ENCODE measurements around the gene MYDGF.
"Not testable (repeated sequence)": the region's sequence is repeated elsewhere in the genome, so short reads cannot be mapped to it uniquely, and the experiment has no call there.

MYDGF gene

DNA sequence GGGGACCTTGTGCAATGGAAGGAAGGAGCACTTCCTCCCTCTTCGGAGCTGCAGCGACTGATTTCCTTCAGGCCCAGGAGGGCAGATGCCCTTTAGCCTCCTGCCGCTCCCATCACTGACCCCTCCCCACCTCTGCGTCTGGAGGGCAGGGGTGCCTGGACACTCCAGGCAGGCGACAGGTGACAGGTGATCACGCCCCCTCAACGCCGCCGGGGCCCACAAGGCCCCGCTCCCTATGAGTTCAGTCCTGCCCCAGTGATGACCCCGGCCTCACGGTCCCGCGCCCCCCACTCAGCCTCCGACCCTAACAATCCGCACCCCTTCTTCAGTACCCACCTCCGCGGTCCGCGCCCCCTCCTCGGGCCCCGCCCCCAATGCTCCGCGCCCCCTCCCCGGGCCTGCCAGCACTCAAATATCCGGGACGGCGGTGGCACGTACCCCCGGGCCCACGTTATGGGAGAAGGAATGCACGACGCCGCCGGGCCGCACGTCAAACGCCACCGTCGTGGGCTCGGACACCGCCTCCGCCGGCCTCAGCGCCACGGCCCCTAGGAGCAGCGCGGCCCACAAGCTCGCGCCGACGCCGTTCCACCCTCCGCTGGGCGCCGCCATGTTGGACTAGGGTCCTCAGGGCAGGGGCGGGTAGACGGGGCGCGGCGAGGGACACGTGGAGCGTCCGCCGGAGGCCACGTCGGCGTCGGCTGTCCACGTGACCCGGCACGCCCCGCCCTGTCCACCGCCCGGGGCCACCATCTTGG lies at the start of gene MYDGF:
MYDGF (minus strand) TSS at position 620 of the 758 bp plus-strand sequence; CDS start at position 612, 8 bp downstream.
- DNase-seq (ENCODE audit: low read depth): peak; percentile 85

DNA sequence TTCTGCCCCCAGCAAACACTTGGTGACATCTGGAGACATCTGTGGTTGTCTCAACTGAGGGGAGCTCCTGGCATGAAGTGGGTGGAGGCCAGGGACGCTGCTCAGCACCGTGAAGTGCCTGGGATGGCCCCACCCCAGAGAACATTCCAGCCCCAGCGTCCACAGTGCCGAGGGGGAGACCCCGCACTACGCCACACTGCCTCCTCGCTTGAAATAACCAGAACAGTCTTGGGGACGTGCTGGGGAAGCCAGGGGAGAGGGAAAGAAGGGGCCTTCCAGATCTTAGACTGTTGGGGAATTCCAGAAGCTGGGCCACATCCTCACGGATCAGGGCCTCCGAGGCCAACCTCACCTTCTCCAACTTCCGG lies 49.3 kb upstream of the MYDGF start:
- DNase-seq (ENCODE audit: low read depth): no peak

DNA sequence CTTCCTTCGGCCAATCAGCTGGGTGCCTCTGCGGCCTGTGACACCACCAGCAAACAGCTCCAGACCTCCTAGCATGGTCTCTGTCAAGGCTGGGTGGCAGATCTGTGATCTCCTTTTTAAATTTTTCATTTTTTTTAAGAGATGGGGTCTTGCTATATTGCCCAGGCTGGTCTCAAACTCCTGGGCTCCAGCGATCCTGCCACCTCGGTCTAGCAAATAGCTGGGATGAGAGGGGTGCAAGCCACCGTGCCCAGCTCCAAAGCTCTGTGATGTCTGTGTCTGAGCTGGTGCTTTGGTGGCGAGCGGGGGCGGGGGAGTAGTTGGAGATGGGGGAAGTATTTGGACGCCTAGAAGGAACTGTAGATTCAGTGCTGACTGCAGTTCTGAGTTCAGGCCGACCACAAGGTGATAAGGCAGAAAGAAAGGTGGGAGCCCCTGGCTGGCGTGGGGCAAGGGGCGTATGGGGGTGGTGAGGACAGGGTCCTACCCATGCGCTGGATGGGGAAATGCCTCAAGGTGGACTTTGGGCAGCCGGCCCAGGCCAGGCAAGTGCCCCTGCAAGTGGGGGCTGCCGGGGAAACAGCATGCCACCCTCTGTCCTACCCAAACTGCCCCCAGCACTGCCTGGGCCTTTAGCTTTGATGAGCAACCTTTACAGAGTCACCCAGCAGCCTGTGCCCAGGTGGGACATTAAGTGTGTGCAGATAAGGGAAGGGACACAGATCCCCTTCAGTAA lies 48.0 kb upstream of the MYDGF start:
- DNase-seq (ENCODE audit: low read depth): no peak

DNA sequence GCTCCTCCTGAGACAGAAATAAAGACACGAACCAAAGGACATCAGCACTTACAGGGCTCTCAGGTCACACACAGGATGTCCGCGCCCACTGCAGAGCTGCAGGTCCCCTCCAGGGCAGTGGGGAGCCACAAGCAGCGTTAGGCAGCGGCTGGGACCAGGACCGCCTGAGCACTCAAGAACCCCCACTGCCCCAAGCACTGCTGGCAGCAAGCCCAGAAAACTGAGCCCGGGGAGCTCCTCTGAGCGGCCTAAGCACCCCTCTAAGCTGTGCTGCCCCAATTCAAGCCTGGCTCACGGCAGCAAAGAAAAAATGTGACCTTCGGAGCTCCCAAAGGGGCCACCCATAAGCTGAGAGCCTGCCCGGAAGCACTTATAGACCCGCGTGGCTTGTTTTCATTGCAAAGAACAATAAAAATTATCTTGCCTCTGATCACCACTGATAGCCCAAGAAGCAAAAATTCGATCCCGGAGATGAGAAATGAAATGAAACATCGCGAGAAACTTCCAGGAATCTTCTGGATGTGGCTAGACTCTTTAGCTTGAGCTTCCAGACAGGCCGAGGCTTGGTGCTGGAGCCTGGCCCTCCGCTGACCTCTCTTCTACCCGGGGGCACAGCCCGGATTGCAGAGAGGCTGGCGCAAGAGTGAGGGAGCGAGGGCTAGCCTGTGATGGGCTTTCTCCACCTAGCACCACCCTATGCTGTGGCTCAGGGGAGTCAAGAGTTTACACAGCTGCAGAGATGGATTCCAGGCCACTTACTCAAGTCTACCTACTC lies 47.2 kb upstream of the MYDGF start:
- DNase-seq (ENCODE audit: low read depth): no peak

DNA sequence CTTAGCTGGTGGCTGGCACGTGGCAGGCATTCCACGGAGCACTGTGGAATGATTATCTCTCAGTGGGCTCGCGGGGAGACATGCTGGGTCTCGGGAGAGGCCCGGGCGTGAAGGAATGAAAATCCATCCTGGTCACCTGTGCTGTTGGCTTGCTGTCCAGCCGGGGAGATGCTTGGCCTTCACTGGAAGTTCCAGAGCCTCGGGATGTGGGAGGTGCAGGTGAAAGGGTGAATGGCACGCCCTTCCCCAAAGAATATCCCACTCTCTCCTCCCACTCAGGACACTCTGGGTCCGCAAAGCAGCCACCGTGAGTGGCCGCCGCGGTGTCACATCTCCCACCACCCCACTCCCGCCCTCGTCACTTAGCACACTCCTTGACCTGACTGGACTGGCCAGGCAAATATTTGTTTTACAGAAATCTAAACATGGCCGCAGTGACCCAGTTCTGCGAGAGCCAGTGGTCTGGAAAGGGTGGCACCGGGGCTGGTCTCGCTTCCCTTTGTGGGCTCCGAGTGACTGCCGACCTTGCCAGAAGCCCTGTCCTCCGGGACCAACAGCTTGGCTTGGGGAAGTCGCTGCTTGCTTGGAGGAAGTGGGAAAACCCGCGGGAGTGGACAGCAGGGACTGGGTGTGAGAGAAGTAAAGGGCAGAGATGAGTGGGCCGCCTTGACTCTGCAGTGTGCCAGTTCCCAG lies 45.5 kb upstream of the MYDGF start:
- no peak for DNase-seq (ENCODE audit: low read depth)

DNA sequence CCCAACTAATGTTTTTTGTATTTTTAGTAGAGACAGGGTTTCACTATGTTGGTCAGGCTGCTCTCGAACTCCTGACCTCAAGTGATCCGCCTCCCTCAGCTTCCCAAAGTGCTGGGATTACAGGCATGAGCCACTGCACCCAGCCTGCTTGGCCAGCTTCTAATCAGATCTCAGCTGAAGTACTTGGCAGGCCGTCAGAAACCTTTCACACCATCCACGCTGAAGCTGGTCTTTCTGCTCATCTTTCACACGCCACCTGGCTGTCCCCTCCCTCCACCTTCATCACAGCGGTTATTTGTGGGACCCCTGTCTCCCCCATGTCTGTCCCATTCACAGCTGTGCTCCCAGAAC lies 45.0 kb upstream of the MYDGF start:
- not testable (repeated sequence) for DNase-seq (ENCODE audit: low read depth)

DNA sequence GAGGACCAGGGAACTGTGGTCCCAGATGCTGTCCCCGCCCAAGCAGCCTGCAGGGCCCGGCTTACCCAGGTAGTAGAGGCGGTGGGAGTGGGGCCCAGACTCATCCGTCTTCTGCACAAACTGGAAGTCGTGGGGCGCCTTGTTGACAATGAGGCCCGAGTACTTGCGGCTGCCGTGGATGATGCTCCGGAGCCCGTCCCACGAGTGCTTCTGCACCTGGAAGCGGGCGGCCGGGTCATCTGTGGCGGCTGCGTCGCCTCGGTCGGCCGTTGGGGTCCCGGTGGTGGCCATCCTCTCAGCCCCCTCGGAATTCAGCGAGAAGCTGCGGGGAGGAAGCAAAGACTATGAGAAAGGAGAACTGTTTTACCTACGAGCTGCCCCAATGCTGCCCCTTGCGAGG lies 43.9 kb upstream of the MYDGF start:
- no peak for DNase-seq (ENCODE audit: low read depth)

DNA sequence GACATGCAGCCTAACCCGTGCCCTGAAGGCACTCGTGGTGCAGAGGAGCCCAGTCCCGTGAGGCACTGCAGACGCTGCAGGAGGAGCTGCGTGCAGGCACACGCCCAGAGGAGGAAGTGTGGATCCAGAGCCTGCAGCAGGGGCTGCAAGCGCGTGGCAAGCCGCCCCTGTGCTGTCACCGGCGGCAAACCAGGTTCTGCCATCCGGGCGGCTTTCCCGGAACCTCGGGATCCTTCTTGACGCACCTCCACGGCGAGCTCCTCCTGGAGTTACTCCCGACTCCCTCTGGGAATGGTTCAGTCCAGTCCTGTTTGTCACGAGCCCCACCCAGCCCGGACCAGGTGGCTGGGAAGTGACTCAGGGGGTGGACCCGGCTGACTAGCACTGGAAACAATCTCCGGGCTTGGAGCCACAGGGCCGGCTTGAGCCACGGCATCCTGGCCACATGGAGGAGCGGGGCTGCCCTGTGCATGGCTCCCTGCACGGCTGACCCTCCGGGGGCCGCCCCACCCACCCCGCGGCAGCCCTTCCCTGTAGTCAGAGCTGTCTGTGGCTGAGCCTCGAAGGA lies 43.3 kb upstream of the MYDGF start:
- DNase-seq (ENCODE audit: low read depth): no peak

DNA sequence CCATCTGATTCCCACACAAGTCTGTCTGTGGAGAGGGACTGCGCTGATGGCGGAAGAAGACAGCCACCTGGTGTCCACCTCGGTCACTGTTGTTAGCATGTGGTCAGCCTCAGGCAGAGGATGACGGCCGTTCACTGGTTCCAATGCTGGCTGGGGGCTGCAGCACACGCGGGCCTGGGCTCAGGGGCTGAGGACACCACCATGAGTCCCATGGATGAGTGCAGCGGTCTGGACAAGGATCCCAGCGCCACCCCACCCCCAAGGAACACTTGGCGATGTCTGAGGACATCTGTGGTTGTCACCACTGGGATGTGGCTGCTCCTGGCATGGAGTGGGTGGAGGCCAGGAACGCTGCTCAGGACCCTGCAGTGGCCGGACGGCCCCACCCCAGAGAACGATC lies 42.6 kb upstream of the MYDGF start:
- DNase-seq (ENCODE audit: low read depth): no peak

DNA sequence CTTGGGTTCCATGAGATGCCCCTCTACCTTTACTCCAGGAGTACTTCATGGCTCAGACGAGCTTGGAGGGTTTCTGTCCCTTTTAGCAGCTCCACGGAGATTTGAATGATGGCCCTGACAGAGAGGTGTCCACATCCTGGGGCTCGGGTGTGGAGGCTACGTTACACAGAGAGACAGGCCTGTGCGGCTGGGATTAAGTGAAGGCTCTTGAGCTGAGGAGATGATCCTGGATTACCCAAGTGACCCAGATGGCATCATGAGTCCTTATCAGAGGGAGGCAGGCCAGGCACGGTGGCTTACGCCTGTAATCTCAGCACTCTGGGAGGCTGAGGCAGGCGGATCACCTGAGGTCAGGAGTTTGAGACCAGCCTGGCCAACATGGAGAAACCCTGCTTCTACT lies 41.1 kb upstream of the MYDGF start:
- no peak for DNase-seq (ENCODE audit: low read depth)

DNA sequence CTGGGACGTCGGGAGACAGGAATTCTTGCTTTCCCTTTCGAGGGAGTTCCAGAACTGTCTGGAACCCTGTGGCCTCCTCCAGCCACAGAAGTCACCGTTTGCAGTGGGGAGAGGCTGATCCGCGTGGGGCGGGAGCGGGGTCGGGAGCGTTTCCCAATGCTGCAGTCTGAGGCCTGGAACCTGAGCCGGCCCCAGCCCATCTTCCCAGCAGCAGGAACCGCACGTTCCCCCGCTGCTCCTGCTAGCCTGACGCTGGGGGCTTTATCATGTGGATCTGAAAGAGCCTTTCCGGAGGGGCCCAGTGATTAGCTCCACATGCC lies 40.1 kb upstream of the MYDGF start:
- no peak for DNase-seq (ENCODE audit: low read depth)

DNA sequence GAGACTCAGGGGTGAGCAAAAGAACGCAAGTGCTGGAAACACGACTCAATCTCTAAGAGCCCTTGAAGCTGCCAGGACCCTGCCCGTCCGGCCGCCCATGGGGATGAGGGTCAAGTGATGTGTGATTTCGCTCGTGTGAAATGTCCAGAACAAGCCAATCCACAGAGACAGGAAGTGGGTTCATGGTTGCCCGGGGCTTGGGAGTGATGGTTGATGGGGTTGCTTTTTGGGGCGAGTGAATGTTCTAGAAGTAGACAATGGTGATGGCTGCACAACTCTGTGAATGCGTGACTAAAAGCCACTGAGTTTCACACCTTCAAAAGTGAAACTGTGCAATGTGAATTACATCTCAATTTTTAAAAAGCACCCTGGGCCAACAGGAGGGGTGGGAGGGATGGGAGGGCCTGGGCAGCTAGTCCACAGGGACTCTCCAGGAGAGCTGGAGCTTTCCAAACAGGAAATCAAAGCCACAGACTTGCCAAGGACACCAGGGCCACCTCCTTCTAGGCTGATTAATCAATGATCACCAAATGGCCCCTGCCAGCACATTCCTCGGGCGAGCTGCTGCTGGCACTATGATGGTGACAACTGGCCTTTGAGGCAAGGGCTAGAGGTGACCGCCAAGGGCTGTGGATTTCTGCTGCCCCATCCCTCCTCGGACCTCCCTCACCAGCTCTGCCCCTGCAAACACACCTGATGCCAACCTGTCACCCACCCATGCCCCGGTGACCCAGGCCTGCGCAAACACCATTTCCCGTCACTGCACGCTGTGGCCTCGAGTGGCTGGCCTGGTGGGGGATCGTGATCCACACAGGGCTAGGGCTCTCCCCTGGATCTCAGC lies 39.5 kb upstream of the MYDGF start:
- DNase-seq (ENCODE audit: low read depth): no peak

DNA sequence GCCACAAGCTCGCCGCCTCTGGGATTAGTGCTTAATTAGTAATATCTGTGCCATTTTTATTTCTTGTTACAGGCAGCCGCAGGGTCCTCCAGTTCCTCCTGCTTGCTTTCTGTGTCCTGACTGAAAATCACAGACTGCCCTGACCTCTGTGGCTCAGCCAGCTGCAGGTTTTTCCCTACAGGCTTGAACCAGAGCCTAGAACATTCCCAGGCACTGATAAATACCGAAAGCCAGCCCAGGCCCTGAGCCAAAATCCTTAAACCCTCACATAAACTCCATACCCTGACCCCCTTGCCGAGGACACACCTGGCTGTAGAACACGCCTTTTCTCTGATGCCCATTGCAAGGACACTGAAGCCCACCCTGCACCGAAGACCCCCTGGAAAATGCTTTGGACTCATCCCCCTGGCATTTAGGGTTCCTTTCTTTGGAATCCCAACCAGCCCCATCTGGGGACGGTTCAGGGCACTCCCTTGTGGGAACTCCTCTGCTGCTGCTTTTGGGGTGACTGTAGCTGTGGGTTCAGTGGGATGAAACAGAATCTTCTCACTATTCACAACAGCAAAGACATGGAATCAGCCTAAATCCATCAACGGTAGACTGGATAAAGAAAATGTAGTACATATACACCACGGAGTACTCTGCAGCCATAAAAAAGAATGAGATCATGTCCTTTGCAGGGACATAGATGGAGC lies 38.0 kb upstream of the MYDGF start:
- DNase-seq (ENCODE audit: low read depth): no peak

DNA sequence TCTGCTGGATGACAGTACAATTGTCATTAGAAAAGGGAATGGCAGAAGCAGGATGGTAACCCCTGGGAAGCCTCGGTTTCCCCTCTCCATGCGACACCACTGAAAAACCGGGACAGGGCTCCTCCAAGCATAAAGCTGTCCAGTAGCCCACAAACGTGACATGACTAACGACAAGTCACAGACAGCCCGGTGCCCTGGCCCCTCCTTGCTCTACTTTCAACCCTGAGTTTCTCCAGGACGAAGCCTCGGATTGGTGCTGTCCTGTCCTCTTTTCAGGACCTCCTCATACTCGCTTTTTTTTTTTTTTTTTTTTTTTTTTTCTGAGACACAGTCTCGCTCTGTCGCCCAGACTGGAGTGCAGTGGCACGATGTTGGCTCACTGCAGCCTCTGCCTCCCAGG lies 37.2 kb upstream of the MYDGF start:
- no peak for DNase-seq (ENCODE audit: low read depth)

DNA sequence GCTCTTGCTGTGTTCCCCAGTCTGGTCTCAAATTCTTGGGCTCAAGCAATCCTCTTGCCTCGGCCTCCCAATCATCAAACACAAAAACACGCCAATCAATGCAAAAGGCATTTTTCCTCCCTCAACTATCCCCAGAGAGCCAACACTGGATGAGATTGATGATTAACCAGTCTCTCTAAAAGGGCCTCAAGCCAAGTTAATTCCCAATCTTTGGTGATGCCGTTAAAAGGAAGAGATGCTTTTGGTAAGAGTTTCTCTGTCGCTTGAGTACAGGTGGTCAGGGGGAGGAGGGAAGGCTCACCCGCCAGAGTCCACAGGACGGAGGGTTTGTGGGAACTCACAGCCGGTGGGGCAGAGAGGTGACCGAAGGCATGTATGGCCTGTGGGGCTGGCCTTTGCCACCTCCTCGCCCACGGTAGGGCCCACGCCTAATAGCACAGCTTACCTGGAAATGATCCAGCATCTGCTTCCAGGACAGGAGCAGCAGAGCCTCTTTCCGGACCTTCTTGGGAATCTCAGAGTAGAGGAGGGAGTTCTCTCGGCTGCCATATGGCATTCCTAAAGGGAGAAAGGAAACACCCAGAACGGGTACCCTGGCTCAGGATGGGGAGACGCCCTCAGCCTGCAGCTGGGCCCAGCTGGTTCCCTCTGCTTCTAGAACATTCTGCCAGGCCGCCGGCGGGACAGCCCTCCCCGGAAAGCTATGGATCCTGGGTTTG lies 35.4 kb upstream of the MYDGF start:
- no peak for DNase-seq (ENCODE audit: low read depth)

DNA sequence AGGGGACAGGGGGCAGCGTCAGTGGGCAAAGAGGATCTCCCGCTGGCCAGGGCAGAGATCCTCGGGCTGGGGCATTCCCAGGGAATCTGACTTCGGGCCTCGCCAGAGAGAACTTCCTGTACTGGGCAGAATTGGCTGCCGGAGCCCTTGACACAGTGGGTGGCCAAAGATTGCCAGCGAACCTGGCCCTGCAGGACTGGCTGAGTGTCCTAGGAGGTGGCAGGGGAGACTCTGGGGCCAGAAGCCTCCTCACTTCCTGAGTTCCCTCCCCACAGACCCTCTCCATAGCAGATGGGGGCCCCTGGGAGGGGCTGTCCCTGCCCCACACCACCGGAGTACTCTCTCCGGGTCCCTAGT lies 34.2 kb upstream of the MYDGF start:
- DNase-seq (ENCODE audit: low read depth): no peak

DNA sequence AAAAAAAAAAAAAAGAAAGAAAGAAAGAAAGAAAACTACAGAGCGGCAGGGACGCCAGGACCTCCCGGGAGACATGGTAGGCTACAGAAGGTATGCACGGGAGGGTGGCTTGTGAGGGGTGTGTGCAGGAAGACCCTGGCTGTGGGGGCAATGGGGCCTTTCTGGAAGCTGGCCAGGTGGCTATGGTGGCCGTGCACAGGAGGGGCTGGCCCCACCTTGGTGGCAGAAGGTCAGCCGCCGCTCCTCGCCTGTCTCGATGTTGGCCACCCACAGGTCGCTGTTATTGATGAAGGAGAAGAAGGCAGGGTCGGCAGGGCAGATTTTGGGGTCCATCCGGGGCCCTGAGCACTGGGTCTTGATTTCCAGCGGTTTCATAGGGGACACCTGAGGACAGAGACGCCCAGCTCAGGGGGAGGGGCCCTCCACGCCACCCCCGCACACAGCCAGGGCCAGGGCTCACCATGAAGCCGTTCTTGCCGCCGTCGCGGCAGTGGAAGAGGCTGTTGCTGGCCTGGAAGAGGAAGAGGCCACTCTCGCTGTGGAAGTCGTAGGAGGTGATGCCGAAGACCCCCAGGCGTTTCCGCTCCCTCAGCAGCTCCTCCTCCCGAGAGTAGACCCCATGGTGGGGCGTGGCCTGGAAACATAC lies 33.7 kb upstream of the MYDGF start:
- DNase-seq (ENCODE audit: low read depth): no peak

DNA sequence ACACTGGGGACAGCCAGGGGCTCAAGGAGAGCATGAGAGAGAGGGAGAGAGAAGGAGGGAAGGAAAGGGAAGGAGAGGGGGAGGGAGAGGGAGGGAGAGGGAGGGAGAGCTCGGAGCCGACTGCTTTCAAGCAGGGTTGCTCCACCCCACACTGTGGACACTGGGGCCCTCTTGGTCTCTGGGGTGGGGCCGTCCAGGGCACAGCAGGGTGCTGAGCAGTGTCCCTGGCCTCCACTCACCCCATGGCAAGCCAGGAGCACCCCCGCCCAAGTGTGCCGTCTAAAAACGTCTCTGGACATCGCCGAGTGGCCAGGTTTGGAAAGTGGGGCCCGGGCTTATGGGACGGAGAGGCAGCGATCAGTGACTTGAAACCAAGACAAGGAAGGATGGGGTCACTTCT lies 32.6 kb upstream of the MYDGF start:
- no peak for DNase-seq (ENCODE audit: low read depth)

DNA sequence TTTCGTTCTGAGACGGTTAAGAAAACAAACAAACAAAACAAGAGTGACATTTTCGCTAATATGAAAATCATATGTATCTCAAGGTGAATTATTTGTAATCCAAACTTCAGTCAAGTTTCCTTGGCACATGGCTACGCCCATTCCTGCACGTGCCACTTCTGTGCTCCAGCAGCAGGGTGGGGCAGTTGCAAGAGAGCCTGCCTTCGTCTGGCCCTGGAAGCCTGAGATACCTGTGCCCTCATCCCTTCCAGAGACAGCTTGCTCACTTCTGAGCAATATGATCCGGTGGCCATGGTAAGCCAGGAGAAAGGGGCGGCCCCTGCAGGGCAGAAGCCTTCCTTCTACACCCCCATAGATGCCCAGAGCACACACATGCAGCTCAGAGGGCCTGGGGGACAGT lies 31.4 kb upstream of the MYDGF start:
- DNase-seq (ENCODE audit: low read depth): no peak

DNA sequence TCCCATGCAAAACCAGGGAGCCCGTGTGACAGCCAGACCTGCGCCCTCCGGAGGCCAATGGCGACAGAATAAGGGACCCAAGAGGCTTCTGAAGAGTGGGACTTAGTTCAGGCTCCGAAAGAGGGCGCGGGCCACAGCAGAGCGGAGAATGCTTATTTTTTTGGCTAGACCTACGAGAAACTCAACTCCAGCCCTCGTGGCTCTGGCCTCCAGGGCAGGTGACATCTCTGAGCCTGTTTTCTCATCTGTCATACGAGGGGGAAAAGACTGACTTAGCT lies 30.5 kb upstream of the MYDGF start:
- no peak for DNase-seq (ENCODE audit: low read depth)
